ENCODE measurements around the gene DNAAF5.

The DNAAF5 gene

GRCh38 chr7:684416-684815, 42.1 kb upstream of the DNAAF5 start:
- TF ChIP-seq, protein P1, sequence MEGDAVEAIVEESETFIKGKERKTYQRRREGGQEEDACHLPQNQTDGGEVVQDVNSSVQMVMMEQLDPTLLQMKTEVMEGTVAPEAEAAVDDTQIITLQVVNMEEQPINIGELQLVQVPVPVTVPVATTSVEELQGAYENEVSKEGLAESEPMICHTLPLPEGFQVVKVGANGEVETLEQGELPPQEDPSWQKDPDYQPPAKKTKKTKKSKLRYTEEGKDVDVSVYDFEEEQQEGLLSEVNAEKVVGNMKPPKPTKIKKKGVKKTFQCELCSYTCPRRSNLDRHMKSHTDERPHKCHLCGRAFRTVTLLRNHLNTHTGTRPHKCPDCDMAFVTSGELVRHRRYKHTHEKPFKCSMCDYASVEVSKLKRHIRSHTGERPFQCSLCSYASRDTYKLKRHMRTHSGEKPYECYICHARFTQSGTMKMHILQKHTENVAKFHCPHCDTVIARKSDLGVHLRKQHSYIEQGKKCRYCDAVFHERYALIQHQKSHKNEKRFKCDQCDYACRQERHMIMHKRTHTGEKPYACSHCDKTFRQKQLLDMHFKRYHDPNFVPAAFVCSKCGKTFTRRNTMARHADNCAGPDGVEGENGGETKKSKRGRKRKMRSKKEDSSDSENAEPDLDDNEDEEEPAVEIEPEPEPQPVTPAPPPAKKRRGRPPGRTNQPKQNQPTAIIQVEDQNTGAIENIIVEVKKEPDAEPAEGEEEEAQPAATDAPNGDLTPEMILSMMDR (IDR thresholded peaks at IDR 0.05; ENCODE audit: extremely low read depth, missing control alignments), result no peak

GRCh38 chr7:685540-685939, 41.0 kb upstream of the DNAAF5 start:
- TF ChIP-seq, protein P1 (IDR thresholded peaks at IDR 0.05; ENCODE audit: extremely low read depth, missing control alignments), result no peak
- no peak for DNase-seq (ENCODE audit: low spot score)

More at GRCh38 chr7:684416-684815, 42.1 kb upstream of the DNAAF5 start:
- no peak for DNase-seq (ENCODE audit: low spot score)

GRCh38 chr7:690478-691360, 35.8 kb upstream of the DNAAF5 start:
- no peak for DNase-seq (ENCODE audit: low spot score)
- TF ChIP-seq, protein P1 (IDR thresholded peaks at IDR 0.05; ENCODE audit: extremely low read depth, missing control alignments), result no peak

GRCh38 chr7:691361-692045, 35.0 kb upstream of the DNAAF5 start:
- TF ChIP-seq, protein P1 (IDR thresholded peaks at IDR 0.05; ENCODE audit: extremely low read depth, missing control alignments), result no peak

DNA sequence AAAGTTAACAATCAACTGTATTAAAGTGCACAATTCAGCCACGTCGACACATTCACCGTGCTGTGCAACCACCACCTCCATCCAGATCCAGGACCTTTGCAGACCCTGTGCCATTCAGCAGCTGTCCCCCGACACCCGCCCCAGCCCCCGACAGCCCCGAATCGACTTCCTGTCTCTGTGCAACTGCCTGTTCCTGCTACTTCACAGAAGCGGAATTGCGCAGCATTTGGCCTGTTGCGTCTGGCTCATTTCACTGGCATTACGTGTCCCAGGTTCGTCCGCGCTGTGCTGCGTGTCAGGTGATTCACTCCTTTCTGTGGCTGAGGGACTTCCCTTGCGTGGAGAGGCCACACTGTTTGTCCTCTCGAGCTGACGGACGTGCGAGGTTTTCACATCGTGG, 33.2 kb upstream of the DNAAF5 start:
- no peak for DNase-seq (ENCODE audit: low spot score)
- TF ChIP-seq, protein P1 (IDR thresholded peaks at IDR 0.05; ENCODE audit: extremely low read depth, missing control alignments), result no peak

More at GRCh38 chr7:691361-692045, 35.0 kb upstream of the DNAAF5 start:
- no peak for DNase-seq (ENCODE audit: low spot score)

- TF ChIP-seq, protein P1 (IDR thresholded peaks at IDR 0.05; ENCODE audit: extremely low read depth, missing control alignments), result no peak
- no peak for DNase-seq (ENCODE audit: low spot score)
Measured at GRCh38 chr7:696426-696811, 30.1 kb upstream of the DNAAF5 start.
